VCaP (cell line): ENCODE measurements around the gene SF3A1.

Experiments
- H3K27ac ChIP-seq: fragments of 450-650 bp; 2 replicates; pipeline ENCODE4 v1.5.1; 2017
- TF ChIP-seq, protein P1 (sequence below): fragments of 450-650 bp; conservative IDR thresholded peaks from 2 replicates; pipeline ENCODE4 v1.5.1; 2017; ENCODE audit warnings: mild to moderate bottlenecking, moderate library complexity

The SF3A1 gene

DNA sequence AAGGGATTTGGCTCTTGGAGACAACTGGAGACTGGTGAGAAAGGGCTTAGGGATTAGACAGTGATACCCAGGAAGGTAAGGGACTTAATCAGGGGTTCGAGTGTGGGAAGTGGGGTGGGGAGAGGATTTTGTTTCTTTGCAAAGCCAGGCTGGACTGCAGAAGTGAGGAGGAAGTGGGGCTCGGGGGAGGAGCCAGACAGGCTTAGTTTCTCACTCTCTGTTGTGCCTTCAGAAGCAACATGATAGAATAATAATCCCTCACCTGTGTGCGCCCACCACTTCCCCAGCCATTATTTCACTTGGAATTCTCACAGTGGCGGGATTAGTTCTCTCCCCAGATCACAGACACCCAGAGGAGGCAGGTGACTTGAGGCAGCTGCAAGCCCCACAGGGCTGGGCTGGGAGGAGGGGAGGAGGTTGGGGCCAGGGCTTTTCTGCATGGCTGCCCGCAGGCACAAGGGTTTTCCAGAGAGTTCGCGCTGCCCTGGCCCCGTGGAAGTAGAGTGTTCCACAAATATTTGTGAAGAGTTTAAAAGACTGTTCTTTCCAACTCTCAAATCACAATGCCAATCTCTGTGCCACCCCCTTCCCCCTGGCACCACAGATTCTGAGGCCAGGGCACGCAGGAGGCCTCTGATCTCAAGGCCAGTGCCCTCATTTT, 36.1 kb upstream of the SF3A1 start:
- TF ChIP-seq, protein P1, sequence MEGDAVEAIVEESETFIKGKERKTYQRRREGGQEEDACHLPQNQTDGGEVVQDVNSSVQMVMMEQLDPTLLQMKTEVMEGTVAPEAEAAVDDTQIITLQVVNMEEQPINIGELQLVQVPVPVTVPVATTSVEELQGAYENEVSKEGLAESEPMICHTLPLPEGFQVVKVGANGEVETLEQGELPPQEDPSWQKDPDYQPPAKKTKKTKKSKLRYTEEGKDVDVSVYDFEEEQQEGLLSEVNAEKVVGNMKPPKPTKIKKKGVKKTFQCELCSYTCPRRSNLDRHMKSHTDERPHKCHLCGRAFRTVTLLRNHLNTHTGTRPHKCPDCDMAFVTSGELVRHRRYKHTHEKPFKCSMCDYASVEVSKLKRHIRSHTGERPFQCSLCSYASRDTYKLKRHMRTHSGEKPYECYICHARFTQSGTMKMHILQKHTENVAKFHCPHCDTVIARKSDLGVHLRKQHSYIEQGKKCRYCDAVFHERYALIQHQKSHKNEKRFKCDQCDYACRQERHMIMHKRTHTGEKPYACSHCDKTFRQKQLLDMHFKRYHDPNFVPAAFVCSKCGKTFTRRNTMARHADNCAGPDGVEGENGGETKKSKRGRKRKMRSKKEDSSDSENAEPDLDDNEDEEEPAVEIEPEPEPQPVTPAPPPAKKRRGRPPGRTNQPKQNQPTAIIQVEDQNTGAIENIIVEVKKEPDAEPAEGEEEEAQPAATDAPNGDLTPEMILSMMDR: no peak
- peak overlapping the region; percentile 66 for H3K27ac ChIP-seq

DNA sequence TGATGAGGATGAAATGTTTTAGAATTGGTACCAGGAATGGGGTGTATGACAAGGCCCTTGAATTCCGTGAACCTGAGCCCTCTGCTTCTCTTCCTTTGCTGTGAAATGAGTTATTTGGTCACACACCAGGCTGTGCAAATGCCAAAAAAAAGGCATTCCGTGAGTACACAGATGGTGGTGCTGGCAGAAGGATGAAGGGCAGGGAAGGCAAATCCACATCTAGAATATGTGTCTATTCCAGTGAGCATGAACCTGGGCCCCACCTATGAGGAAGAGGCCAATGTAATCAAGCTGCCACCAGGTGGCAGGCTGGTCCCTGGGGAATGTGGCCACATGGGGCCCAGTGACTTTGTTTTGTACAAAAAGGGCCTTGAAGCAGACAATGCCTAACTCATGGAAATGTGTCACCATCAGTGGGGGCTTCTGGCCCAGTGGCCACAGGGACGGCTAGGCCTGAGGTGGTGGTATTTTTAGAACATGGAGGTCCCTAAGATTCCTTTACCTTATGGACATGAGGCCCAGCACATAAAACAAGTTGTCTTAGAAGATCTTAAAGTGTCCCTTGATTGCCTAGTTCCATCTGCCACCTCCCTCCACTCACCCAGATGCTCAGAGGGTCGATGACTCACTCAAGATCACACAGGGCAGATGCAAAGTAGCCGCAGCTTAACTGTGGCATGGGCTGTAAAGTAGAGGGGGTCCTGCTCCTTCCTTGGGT, 34.4 kb upstream of the SF3A1 start:
- TF ChIP-seq, protein P1: peak; percentile 87
- H3K27ac ChIP-seq: peak overlapping the region; percentile 66; the same call in 1 of the 2 replicates

- TF ChIP-seq, protein P1: peak; percentile 95
- peak within 1 kb of the TSS; percentile 81 for H3K27ac ChIP-seq
Observed at GRCh38 chr22:30386960-30387827, 30.5 kb upstream of the SF3A1 start, which contains the start of gene RNF215. Gene RNF215, minus strand, starts transcription at chr22:30387411. Its CDS starts 98 bp downstream, at chr22:30387313.

- peak overlapping the region; percentile 81 for H3K27ac ChIP-seq
- TF ChIP-seq, protein P1: no peak
Observed at GRCh38 chr22:30386608-30386959, 29.9 kb upstream of the SF3A1 start.

GRCh38 chr22:30385942-30386341, 29.2 kb upstream of the SF3A1 start:
- TF ChIP-seq, protein P1: no peak
- peak overlapping the region; percentile 81; the same call in 1 of the 2 replicates for H3K27ac ChIP-seq

- TF ChIP-seq, protein P1: no peak
- no peak overlapping the region for H3K27ac ChIP-seq
Observed at GRCh38 chr22:30383061-30383460, 26.4 kb upstream of the SF3A1 start.

GRCh38 chr22:30382340-30382739, 25.6 kb upstream of the SF3A1 start:
- H3K27ac ChIP-seq: no peak overlapping the region

More at GRCh38 chr22:30382340-30382739, 25.6 kb upstream of the SF3A1 start:
- TF ChIP-seq, protein P1: no peak
